Measurements from ENCODE around the gene UBQLN2.
"Not testable (repeated sequence)": the region's sequence is repeated elsewhere in the genome, so short reads cannot be mapped to it uniquely, and the experiment has no call there.

Gene UBQLN2

DNA sequence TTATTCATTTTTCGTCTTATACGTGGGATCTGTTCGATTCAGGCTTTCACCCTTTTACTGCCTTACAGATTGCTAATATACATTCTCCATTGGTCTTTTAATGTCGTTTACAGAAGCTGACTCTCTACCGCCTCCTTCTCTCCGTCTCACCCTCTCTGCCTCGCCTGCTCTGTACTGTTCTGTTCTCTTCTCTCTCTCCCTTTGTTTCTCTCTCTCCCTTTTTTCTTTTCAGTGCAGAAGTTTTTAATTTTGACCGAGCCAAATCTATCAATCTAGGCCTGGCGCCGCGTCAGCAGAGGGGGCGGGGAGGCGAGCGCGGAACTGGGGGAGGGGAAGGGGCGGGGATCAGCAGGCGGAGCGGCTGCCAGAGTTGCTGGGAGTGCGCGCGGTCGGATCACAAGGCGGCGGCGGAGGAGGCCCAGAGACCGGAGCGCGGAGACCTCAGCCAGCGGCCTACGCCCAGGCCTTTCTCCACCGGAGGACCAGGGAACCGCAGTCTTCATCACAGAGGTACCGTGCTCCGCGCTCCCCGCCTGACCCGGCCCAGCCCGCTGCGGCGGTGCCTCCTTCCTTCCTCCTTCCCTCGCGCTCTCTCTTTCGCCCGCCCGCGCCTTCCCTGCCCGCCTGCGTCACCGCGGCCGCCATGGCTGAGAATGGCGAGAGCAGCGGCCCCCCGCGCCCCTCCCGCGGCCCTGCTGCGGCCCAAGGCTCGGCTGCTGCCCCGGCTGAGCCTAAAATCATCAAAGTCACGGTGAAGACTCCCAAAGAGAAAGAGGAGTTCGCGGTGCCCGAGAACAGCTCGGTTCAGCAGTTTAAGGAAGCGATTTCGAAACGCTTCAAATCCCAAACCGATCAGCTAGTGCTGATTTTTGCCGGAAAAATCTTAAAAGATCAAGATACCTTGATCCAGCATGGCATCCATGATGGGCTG lies at the start of gene UBQLN2:
UBQLN2 (plus strand) TSS at position 397 of the 931 bp plus-strand sequence; CDS start at position 644, 247 bp downstream.
- DNase-seq = peak; percentile 52 to 69

DNA sequence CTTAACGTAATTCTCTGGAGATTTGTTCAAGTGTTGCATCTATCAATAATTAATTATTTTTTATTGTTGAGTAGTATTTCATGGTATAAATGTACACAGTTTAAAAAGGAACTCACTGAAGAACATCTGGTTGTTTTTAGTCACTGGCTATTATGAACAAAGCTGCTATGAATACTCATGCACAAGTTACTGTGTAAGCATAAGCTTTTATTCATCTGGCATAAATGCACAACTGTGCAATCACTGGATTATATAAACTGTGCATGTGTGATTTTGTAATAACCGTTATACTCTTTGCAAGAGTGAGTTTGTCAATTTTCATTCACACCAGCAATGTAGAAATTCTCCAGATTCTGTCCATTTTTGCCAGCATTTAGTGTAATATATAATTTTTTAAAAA lies 43.8 kb upstream of the UBQLN2 start:
- no peak for DNase-seq

GRCh38 chrX:56529482-56530007 lies 33.9 kb upstream of the UBQLN2 start:
- DNase-seq = not testable (repeated sequence)

DNA sequence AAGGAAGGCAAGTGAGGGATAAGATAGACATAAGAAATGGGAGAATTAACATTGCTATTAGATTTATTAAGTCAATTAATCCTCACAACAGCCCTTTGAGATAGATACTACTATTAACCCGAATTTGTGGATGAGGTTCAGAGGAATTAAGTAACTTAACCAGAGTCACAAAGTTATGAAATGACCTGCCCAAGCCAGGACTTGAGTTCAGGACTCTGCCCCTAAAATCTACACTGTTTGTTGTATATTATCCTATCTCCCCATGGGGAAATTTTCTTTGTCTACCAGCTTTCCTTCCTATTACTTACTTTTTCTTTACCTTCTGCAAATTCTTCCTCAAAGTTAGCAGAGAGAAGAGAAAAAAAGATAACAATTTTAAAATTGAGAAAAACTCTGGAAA lies 33.4 kb upstream of the UBQLN2 start:
- DNase-seq = no peak

DNA sequence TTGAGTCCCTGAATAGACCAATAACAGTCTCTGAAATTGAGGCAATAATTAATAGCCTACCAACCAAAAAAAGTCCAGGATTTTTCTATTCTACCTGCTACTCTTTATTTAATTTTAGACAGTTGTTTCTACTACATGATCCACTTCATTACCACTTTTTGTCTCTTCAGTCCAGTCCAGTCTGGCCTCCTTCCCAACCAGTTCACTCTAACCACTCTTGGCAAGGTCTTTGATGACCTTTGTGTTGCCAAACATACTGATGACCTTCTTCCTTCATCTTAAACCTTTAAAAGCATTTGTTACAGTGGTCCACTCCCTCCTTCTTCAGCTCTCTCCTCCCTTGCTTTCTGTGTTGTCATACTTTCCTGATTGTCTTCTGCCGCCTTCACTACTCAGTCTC lies 12.8 kb upstream of the UBQLN2 start:
- no peak for DNase-seq

- DNase-seq = no peak
These were observed 8.6 kb upstream of the UBQLN2 start for GRCh38 chrX:56554870-56555269.

- DNase-seq = no peak
These were observed 6.0 kb upstream of the UBQLN2 start for GRCh38 chrX:56557376-56557929.

DNA sequence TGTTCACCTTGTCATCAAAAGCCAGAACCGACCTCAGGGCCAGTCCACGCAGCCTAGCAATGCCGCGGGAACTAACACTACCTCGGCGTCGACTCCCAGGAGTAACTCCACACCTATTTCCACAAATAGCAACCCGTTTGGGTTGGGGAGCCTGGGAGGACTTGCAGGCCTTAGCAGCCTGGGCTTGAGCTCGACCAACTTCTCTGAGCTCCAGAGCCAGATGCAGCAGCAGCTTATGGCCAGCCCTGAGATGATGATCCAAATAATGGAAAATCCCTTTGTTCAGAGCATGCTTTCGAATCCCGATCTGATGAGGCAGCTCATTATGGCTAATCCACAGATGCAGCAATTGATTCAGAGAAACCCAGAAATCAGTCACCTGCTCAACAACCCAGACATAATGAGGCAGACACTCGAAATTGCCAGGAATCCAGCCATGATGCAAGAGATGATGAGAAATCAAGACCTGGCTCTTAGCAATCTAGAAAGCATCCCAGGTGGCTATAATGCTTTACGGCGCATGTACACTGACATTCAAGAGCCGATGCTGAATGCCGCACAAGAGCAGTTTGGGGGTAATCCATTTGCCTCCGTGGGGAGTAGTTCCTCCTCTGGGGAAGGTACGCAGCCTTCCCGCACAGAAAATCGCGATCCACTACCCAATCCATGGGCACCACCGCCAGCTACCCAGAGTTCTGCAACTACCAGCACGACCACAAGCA lies 898 bp downstream of the UBQLN2 start:
- peak in 1 of 2 donors; percentile 15 for DNase-seq

- peak in 1 of 2 donors; percentile 23 for DNase-seq
These were observed 1.8 kb downstream of the UBQLN2 start for GRCh38 chrX:56564921-56565840.

DNA sequence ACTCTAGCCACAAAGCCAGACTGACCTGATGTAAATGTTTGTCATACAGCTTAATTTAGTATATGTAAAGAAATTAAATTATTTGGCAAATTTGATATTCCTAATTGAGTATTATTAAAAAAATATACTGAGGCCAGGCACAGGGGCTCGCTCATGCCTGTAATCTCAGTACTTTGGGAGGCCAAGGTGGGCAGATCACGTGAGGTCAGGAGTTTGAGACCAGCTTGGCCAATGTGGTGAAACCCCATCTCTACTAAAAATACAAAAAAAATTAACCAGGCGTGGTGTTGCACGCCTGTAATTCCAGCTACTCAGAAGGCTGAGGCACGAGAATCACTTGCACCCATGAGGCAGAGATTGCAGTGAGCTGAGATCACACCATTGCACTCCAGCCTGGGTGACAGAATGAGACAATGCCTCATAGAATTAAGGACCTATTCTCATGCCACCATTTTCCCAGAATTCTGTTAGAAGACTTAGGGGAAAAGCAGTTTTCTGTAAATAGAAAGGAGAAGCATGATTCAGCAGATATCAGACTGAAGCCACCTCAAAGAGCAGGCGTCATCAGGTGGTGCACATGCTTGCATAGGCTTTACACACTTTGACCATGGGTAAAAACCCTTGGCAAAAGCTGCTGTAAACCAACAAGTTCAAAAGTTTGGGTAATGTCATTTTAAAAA lies 6.1 kb downstream of the UBQLN2 start:
- DNase-seq = no peak

- no peak for DNase-seq
These were observed 9.5 kb downstream of the UBQLN2 start for GRCh38 chrX:56572975-56573374.

DNA sequence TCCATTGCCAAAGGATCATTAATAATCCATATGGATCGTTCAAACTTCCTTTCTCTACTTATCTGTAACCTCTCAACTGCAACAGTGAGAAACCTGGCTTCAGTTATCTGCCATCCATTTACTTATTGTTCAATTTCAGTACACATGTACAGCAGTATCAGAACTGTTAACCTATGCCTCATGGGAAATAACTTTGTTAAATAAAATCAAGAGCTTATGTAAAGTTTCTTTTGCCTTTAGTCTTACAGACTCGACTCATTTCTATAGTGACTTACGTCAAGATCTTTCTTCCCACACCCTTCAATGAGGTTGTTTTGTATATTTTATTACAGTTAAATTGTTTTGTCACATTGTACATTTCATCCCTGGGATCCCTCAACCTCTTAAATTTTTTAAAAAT lies 11.4 kb downstream of the UBQLN2 start:
- DNase-seq = no peak

DNA sequence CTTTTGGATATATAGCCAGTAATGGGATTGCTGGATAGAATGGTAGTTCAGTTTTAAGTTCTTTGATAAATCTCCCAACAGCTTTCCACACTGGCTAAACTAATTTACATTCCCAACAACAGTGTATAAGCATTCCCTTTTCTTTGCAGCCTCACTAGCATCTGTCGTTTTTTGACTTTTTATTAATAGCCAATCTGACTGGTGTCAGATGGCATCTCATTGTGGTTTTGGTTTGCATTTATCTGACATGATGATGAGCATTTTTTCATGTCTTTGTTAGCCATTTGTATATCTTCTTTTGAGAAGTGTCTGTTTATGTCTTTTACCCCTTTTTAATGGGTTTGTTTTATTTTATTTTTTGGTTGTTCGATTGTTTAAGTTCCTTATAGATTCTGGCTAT lies 13.3 kb downstream of the UBQLN2 start:
- no peak for DNase-seq

DNA sequence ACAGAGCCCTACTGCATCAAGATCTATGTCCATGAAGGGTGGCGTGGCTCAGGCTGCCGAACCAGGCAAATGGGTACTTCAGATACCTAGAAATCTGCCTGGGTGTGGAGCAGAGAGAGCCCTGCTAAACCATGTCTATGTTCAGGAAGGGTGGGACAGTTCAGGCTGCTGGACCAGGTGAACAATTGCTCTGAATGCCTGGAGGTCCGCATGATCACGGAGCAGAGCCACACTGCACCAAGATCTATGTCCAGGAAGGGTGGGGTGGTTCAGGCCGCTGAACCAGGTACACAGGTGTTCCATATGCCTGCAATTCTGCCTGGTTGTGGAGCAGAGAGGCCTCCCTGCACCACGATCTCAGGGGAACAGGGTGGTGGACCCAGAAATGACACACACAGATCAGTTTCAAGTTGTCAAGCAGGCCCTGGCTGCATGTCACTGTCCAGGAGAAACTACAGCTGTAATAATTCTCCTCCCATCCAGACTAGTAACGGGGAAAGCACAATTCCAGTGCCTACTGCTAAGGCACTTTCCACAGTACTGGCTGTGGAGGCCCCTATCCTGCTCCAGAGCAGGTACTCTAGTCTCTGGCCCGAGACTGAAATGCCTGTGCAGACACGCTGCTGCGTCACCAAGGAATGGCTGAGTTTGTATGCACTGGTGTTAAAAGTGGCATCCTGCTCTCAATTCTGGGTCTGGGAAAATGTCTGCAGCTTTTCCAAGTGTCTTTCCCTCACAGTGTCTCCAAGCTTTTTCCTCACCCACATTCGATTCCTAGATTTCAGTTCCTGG lies 25.2 kb downstream of the UBQLN2 start:
- DNase-seq = no peak

DNA sequence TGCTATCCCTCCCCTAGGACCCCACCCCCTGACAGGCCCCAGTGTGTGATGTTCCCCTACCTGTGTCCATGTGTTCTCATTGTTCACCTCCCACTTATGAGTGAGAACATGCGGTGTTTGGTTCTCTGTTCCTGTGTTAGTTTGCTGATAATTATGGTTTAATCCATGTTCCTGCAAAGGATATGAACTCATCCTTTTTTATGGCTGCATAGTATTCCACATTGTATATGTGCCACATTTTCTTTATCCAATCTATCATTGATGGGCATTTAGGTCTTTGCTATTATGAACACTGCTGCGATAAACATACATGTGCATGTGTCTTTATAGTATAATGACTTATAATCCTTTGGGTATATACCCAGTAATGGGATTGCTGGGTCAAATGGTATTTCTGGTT lies 28.4 kb downstream of the UBQLN2 start:
- not testable (repeated sequence) for DNase-seq

DNA sequence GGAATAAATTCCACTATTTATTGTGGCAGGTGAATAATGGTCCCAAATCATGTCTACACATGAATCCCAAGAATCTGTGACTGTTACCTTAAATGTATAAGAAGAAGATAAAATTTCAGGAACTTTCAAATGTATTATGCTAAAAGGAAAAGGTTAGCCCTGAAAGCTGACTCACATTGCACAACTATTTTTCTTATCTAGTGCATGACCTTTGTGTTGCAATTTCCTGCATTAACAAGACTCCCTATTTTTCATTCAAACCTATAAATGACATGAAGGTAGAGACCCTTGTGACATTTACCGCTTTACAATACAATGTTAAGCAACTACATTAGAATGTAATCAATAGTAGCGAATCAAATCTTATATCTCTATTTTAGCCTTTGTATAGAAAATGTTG lies 36.7 kb downstream of the UBQLN2 start:
- DNase-seq = no peak

- no peak for DNase-seq
These were observed 37.6 kb downstream of the UBQLN2 start for GRCh38 chrX:56600987-56601386.

DNA sequence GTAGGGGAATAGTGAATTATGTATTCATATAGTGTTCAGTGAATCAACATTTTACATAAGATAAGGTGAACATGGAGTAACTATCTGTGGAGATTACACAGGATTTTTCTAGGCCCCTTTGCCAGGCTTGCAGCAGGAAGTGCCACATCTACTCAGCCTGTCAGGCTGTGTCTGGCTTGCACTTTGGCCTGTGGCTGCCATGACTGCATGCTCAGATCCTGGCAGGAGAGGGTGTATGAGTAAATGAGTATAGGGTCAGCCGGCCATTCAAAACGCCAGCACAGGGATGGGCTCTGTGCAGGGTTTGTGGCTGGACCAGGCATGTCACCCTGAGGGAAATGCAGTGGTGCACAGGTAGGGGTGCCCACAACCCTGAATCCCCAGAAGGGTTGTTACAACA lies 51.9 kb downstream of the UBQLN2 start:
- DNase-seq = no peak

All from hippocampal formation (tissue), 2 donors.